Islet precursor cell (in vitro differentiated cells): ENCODE data around the gene TMEM72.

Source experiments
- DNase-seq: peaks from one replicate; pipeline ENCODE4 v3.0.0-alpha.2; 2018

TMEM72 gene

GRCh38 chr10:44956717-44957706 is 45.9 kb downstream of the TMEM72 start:
- peak; percentile 42 for DNase-seq

- DNase-seq = peak; percentile 57
Observed at GRCh38 chr10:44958196-44958897, 47.2 kb downstream of the TMEM72 start.

GRCh38 chr10:44958898-44959246 is 47.7 kb downstream of the TMEM72 start:
- DNase-seq = no peak

- peak; percentile 97 for DNase-seq
Observed at GRCh38 chr10:44959247-44960087, 48.3 kb downstream of the TMEM72 start, which contains the start of gene RASSF4. RASSF4 (plus strand) TSS chr10:44959802; CDS start chr10:44970203, 10,401 bp downstream.

GRCh38 chr10:44960088-44960460 is 48.9 kb downstream of the TMEM72 start:
- no peak for DNase-seq

- DNase-seq = peak; percentile 48
Observed at GRCh38 chr10:44960482-44961229, 49.5 kb downstream of the TMEM72 start.

GRCh38 chr10:44961230-44961571 is 50.1 kb downstream of the TMEM72 start:
- peak; percentile 47 for DNase-seq

GRCh38 chr10:44961931-44962750 is 51.0 kb downstream of the TMEM72 start:
- DNase-seq = peak; percentile 50

GRCh38 chr10:44962870-44963738 is 52.0 kb downstream of the TMEM72 start:
- peak; percentile 92 for DNase-seq

GRCh38 chr10:44963772-44964633 is 52.9 kb downstream of the TMEM72 start:
- DNase-seq = peak; percentile 92

- DNase-seq = no peak
Observed at GRCh38 chr10:44965104-44965503, 54.0 kb downstream of the TMEM72 start.

- DNase-seq = peak; percentile 29
Observed at GRCh38 chr10:44965651-44966097, 54.5 kb downstream of the TMEM72 start.

- peak; percentile 38 for DNase-seq
Observed at GRCh38 chr10:44966129-44966815, 55.1 kb downstream of the TMEM72 start.

GRCh38 chr10:44966816-44967509 is 55.8 kb downstream of the TMEM72 start:
- peak; percentile 48 for DNase-seq

GRCh38 chr10:44967616-44968015 is 56.5 kb downstream of the TMEM72 start:
- DNase-seq = peak; percentile 34

- DNase-seq = no peak
Observed at GRCh38 chr10:44968091-44968490, 57.0 kb downstream of the TMEM72 start.

GRCh38 chr10:44968500-44969400 is 57.6 kb downstream of the TMEM72 start:
- DNase-seq = no peak
